ENCODE data around the gene QRFP.
"Not testable (repeated sequence)": the region's sequence is repeated elsewhere in the genome, so short reads cannot be mapped to it uniquely, and the experiment has no call there.

Gene QRFP

GRCh38 chr9:130854835-130855234, 41.8 kb downstream of the QRFP start:
- H3K4me3 ChIP-seq (ENCODE audit: low read length in 2 of 2): no peak overlapping the region

GRCh38 chr9:130854092-130854491, 42.5 kb downstream of the QRFP start:
- peaks cover 24 to 36% of the 10 kb centered on the region in 2 donors for H3K36me3 ChIP-seq (ENCODE audit: control insufficient read depth in 2 of 2, insufficient read depth in 2 of 2, low read length in 2 of 2)
- no peak overlapping the region for H3K9ac ChIP-seq (ENCODE audit: low read length in 2 of 2)
- no peaks in the 10 kb centered on the region for H3K27me3 ChIP-seq (ENCODE audit: control insufficient read depth in 1 of 2, insufficient read depth in 2 of 2, low read length in 2 of 2)
- no peaks in the 10 kb centered on the region for H3K9me3 ChIP-seq (ENCODE audit: control insufficient read depth in 2 of 2, low read length in 2 of 2)
- H3K27ac ChIP-seq (ENCODE audit: low read length): peak overlapping the region; percentile 46
- peaks cover 41% of the 10 kb centered on the region for H3K4me1 ChIP-seq (ENCODE audit: control insufficient read depth, insufficient read depth, low read length)
- H3K4me3 ChIP-seq (ENCODE audit: low read length in 2 of 2): no peak overlapping the region

More at GRCh38 chr9:130854835-130855234, 41.8 kb downstream of the QRFP start:
- peaks cover 44% of the 10 kb centered on the region for H3K4me1 ChIP-seq (ENCODE audit: control insufficient read depth, insufficient read depth, low read length)
- no peaks in the 10 kb centered on the region for H3K9me3 ChIP-seq (ENCODE audit: control insufficient read depth in 2 of 2, low read length in 2 of 2)
- peaks cover 24 to 36% of the 10 kb centered on the region in 2 donors for H3K36me3 ChIP-seq (ENCODE audit: control insufficient read depth in 2 of 2, insufficient read depth in 2 of 2, low read length in 2 of 2)
- no peaks in the 10 kb centered on the region for H3K27me3 ChIP-seq (ENCODE audit: control insufficient read depth in 1 of 2, insufficient read depth in 2 of 2, low read length in 2 of 2)
- peak overlapping the region; percentile 25 for H3K27ac ChIP-seq (ENCODE audit: low read length)
- no peak overlapping the region for H3K9ac ChIP-seq (ENCODE audit: low read length in 2 of 2)

- Histone ChIP-seq H3K27me3 (ENCODE audit: control insufficient read depth in 1 of 2, insufficient read depth in 2 of 2, low read length in 2 of 2) (no peaks in the 10 kb centered on the region), H3K36me3 (ENCODE audit: control insufficient read depth in 2 of 2, insufficient read depth in 2 of 2, low read length in 2 of 2) (peaks cover 24 to 36% of the 10 kb centered on the region in 2 donors), H3K27ac (ENCODE audit: low read length) (peak overlapping the region; percentile 58), H3K4me3 (ENCODE audit: low read length in 2 of 2) (no peak overlapping the region), H3K9me3 (ENCODE audit: control insufficient read depth in 2 of 2, low read length in 2 of 2) (no peaks in the 10 kb centered on the region), H3K9ac (ENCODE audit: low read length in 2 of 2) (no peak overlapping the region), H3K4me1 (ENCODE audit: control insufficient read depth, insufficient read depth, low read length) (peaks cover 34% of the 10 kb centered on the region)
Observed at GRCh38 chr9:130852801-130853200, 43.8 kb downstream of the QRFP start.

GRCh38 chr9:130849356-130849755, 47.3 kb downstream of the QRFP start:
- Histone ChIP-seq H3K27ac (ENCODE audit: low read length) (peak overlapping the region; percentile 96), H3K36me3 (ENCODE audit: control insufficient read depth in 2 of 2, insufficient read depth in 2 of 2, low read length in 2 of 2) (peaks cover 2 to 10% of the 10 kb centered on the region in 2 donors), H3K27me3 (ENCODE audit: control insufficient read depth in 1 of 2, insufficient read depth in 2 of 2, low read length in 2 of 2) (no peaks in the 10 kb centered on the region), H3K4me1 (ENCODE audit: control insufficient read depth, insufficient read depth, low read length) (peaks cover 53% of the 10 kb centered on the region), H3K9me3 (ENCODE audit: control insufficient read depth in 2 of 2, low read length in 2 of 2) (no peaks in the 10 kb centered on the region), H3K9ac (ENCODE audit: low read length in 2 of 2) (no peak overlapping the region), H3K4me3 (ENCODE audit: low read length in 2 of 2) (no peak overlapping the region)

- not testable (repeated sequence) for H3K4me3 ChIP-seq (ENCODE audit: low read length in 2 of 2); H3K9me3 ChIP-seq (ENCODE audit: control insufficient read depth in 2 of 2, low read length in 2 of 2); H3K9ac ChIP-seq (ENCODE audit: low read length in 2 of 2); H3K36me3 ChIP-seq (ENCODE audit: control insufficient read depth in 2 of 2, insufficient read depth in 2 of 2, low read length in 2 of 2); H3K27me3 ChIP-seq (ENCODE audit: control insufficient read depth in 1 of 2, insufficient read depth in 2 of 2, low read length in 2 of 2)
- Histone ChIP-seq H3K27ac (ENCODE audit: low read length) (peak overlapping the region; percentile 96), H3K4me1 (ENCODE audit: control insufficient read depth, insufficient read depth, low read length) (peaks cover 57% of the 10 kb centered on the region)
Observed at GRCh38 chr9:130848514-130848913, 48.1 kb downstream of the QRFP start.

GRCh38 chr9:130847306-130848217, 49.0 kb downstream of the QRFP start:
- H3K27ac ChIP-seq (ENCODE audit: low read length): peak overlapping the region; percentile 96
- peaks cover 62% of the 10 kb centered on the region for H3K4me1 ChIP-seq (ENCODE audit: control insufficient read depth, insufficient read depth, low read length)
- H3K9ac ChIP-seq (ENCODE audit: low read length in 2 of 2): peak overlapping the region; percentile 5 to 80
- peak overlapping the region in 1 of 2 donors; percentile 54 for H3K4me3 ChIP-seq (ENCODE audit: low read length in 2 of 2)
- H3K9me3 ChIP-seq (ENCODE audit: control insufficient read depth in 2 of 2, low read length in 2 of 2): no peaks in the 10 kb centered on the region
- H3K36me3 ChIP-seq (ENCODE audit: control insufficient read depth in 2 of 2, insufficient read depth in 2 of 2, low read length in 2 of 2): no peaks in the 10 kb centered on the region
- no peaks in the 10 kb centered on the region for H3K27me3 ChIP-seq (ENCODE audit: control insufficient read depth in 1 of 2, insufficient read depth in 2 of 2, low read length in 2 of 2)

- no peaks in the 10 kb centered on the region for H3K27me3 ChIP-seq (ENCODE audit: control insufficient read depth in 1 of 2, insufficient read depth in 2 of 2, low read length in 2 of 2)
- H3K4me1 ChIP-seq (ENCODE audit: control insufficient read depth, insufficient read depth, low read length): peaks cover 68% of the 10 kb centered on the region
- H3K9ac ChIP-seq (ENCODE audit: low read length in 2 of 2): peak overlapping the region; percentile 43 to 80
- H3K27ac ChIP-seq (ENCODE audit: low read length): peak overlapping the region; percentile 96
- peak overlapping the region; percentile 53 to 67 for H3K4me3 ChIP-seq (ENCODE audit: low read length in 2 of 2)
- no peaks in the 10 kb centered on the region for H3K36me3 ChIP-seq (ENCODE audit: control insufficient read depth in 2 of 2, insufficient read depth in 2 of 2, low read length in 2 of 2)
- H3K9me3 ChIP-seq (ENCODE audit: control insufficient read depth in 2 of 2, low read length in 2 of 2): no peaks in the 10 kb centered on the region
Observed at GRCh38 chr9:130846487-130847305, 49.9 kb downstream of the QRFP start.

GRCh38 chr9:130845901-130846481, 50.6 kb downstream of the QRFP start:
- no peaks in the 10 kb centered on the region for H3K36me3 ChIP-seq (ENCODE audit: control insufficient read depth in 2 of 2, insufficient read depth in 2 of 2, low read length in 2 of 2)
- H3K27ac ChIP-seq (ENCODE audit: low read length): peak overlapping the region; percentile 96
- peak overlapping the region; percentile 43 to 80 for H3K9ac ChIP-seq (ENCODE audit: low read length in 2 of 2)
- H3K27me3 ChIP-seq (ENCODE audit: control insufficient read depth in 1 of 2, insufficient read depth in 2 of 2, low read length in 2 of 2): no peaks in the 10 kb centered on the region
- H3K4me3 ChIP-seq (ENCODE audit: low read length in 2 of 2): peak overlapping the region; percentile 53 to 67
- peaks cover 75% of the 10 kb centered on the region for H3K4me1 ChIP-seq (ENCODE audit: control insufficient read depth, insufficient read depth, low read length)
- H3K9me3 ChIP-seq (ENCODE audit: control insufficient read depth in 2 of 2, low read length in 2 of 2): no peaks in the 10 kb centered on the region

GRCh38 chr9:130845254-130845653, 51.4 kb downstream of the QRFP start:
- Histone ChIP-seq H3K27ac (ENCODE audit: low read length) (peak overlapping the region; percentile 96), H3K4me3 (ENCODE audit: low read length in 2 of 2) (peak overlapping the region in 1 of 2 donors; percentile 55), H3K36me3 (ENCODE audit: control insufficient read depth in 2 of 2, insufficient read depth in 2 of 2, low read length in 2 of 2) (no peaks in the 10 kb centered on the region), H3K9ac (ENCODE audit: low read length in 2 of 2) (peak overlapping the region; percentile 36 to 80), H3K9me3 (ENCODE audit: control insufficient read depth in 2 of 2, low read length in 2 of 2) (no peaks in the 10 kb centered on the region), H3K27me3 (ENCODE audit: control insufficient read depth in 1 of 2, insufficient read depth in 2 of 2, low read length in 2 of 2) (no peaks in the 10 kb centered on the region), H3K4me1 (ENCODE audit: control insufficient read depth, insufficient read depth, low read length) (peaks cover 73% of the 10 kb centered on the region)

- peaks cover 75% of the 10 kb centered on the region for H3K4me1 ChIP-seq (ENCODE audit: control insufficient read depth, insufficient read depth, low read length)
- no peaks in the 10 kb centered on the region for H3K27me3 ChIP-seq (ENCODE audit: control insufficient read depth in 1 of 2, insufficient read depth in 2 of 2, low read length in 2 of 2)
- H3K36me3 ChIP-seq (ENCODE audit: control insufficient read depth in 2 of 2, insufficient read depth in 2 of 2, low read length in 2 of 2): no peaks in the 10 kb centered on the region
- H3K27ac ChIP-seq (ENCODE audit: low read length): peak overlapping the region; percentile 96
- H3K4me3 ChIP-seq (ENCODE audit: low read length in 2 of 2): peak overlapping the region in 1 of 2 donors; percentile 40
- peak overlapping the region in 1 of 2 donors; percentile 18 for H3K9ac ChIP-seq (ENCODE audit: low read length in 2 of 2)
- no peaks in the 10 kb centered on the region for H3K9me3 ChIP-seq (ENCODE audit: control insufficient read depth in 2 of 2, low read length in 2 of 2)
Observed at GRCh38 chr9:130844044-130844451, 52.6 kb downstream of the QRFP start.
